Measurements from ENCODE around the gene SUN3.

DNA sequence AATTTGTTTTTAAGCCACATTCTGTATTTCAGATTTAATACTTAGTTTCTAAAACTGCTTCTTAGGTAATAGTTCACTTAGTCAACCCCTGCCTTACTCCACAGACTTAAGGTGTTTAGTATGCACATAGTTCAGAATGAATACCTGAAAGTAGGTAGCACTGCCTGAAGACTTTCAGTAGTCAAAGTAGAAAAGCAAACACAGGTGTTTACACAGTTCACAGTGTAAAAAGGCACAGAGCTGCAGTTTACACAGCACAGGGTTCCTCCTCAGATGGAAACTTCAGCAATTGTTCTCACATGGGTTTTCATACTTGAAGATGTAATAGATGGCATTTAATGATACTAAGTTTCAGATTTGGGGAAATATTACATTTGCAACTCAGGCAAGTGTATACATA, 77.5 kb downstream of the SUN3 start:
- no peak for TF ChIP-seq POLR2A (IDR thresholded peaks at IDR 0.05; ENCODE audit: low read length)
- TF ChIP-seq, protein P1, sequence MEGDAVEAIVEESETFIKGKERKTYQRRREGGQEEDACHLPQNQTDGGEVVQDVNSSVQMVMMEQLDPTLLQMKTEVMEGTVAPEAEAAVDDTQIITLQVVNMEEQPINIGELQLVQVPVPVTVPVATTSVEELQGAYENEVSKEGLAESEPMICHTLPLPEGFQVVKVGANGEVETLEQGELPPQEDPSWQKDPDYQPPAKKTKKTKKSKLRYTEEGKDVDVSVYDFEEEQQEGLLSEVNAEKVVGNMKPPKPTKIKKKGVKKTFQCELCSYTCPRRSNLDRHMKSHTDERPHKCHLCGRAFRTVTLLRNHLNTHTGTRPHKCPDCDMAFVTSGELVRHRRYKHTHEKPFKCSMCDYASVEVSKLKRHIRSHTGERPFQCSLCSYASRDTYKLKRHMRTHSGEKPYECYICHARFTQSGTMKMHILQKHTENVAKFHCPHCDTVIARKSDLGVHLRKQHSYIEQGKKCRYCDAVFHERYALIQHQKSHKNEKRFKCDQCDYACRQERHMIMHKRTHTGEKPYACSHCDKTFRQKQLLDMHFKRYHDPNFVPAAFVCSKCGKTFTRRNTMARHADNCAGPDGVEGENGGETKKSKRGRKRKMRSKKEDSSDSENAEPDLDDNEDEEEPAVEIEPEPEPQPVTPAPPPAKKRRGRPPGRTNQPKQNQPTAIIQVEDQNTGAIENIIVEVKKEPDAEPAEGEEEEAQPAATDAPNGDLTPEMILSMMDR (IDR thresholded peaks at IDR 0.05), result no peak
- TF ChIP-seq SREBF2 (IDR thresholded peaks at IDR 0.05), result no peak
- no peak for TF ChIP-seq KDM5A (IDR thresholded peaks at IDR 0.05)
- no peak for TF ChIP-seq RFX5 (IDR thresholded peaks at IDR 0.05)
- TF ChIP-seq MAZ (IDR thresholded peaks at IDR 0.05; ENCODE audit: borderline replicate concordance, low read depth, low read length), result no peak
- TF ChIP-seq, protein P2, sequence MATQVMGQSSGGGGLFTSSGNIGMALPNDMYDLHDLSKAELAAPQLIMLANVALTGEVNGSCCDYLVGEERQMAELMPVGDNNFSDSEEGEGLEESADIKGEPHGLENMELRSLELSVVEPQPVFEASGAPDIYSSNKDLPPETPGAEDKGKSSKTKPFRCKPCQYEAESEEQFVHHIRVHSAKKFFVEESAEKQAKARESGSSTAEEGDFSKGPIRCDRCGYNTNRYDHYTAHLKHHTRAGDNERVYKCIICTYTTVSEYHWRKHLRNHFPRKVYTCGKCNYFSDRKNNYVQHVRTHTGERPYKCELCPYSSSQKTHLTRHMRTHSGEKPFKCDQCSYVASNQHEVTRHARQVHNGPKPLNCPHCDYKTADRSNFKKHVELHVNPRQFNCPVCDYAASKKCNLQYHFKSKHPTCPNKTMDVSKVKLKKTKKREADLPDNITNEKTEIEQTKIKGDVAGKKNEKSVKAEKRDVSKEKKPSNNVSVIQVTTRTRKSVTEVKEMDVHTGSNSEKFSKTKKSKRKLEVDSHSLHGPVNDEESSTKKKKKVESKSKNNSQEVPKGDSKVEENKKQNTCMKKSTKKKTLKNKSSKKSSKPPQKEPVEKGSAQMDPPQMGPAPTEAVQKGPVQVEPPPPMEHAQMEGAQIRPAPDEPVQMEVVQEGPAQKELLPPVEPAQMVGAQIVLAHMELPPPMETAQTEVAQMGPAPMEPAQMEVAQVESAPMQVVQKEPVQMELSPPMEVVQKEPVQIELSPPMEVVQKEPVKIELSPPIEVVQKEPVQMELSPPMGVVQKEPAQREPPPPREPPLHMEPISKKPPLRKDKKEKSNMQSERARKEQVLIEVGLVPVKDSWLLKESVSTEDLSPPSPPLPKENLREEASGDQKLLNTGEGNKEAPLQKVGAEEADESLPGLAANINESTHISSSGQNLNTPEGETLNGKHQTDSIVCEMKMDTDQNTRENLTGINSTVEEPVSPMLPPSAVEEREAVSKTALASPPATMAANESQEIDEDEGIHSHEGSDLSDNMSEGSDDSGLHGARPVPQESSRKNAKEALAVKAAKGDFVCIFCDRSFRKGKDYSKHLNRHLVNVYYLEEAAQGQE (IDR thresholded peaks at IDR 0.05), result no peak
- no peak for TF ChIP-seq CBX2 (IDR thresholded peaks at IDR 0.05; ENCODE audit: borderline replicate concordance, low read depth)
- TF ChIP-seq JUN (IDR thresholded peaks at IDR 0.05), result no peak
- TF ChIP-seq FOXS1 (CRISPR knock-in tag; IDR thresholded peaks at IDR 0.05), result no peak
- TF ChIP-seq, protein P3, sequence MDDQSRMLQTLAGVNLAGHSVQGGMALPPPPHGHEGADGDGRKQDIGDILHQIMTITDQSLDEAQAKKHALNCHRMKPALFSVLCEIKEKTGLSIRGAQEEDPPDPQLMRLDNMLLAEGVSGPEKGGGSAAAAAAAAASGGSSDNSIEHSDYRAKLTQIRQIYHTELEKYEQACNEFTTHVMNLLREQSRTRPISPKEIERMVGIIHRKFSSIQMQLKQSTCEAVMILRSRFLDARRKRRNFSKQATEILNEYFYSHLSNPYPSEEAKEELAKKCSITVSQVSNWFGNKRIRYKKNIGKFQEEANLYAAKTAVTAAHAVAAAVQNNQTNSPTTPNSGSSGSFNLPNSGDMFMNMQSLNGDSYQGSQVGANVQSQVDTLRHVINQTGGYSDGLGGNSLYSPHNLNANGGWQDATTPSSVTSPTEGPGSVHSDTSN (IDR thresholded peaks at IDR 0.05), result no peak

All from A549 (cell line).